Non-pigmented ciliary epithelial cell (primary cell): ENCODE data around the gene HDGFL1.

ENCODE experiments used
- DNase-seq: peaks from one replicate; pipeline ENCODE4 v3.0.0-alpha.2; 2010; ENCODE audit warnings: low read depth

The HDGFL1 gene

DNA sequence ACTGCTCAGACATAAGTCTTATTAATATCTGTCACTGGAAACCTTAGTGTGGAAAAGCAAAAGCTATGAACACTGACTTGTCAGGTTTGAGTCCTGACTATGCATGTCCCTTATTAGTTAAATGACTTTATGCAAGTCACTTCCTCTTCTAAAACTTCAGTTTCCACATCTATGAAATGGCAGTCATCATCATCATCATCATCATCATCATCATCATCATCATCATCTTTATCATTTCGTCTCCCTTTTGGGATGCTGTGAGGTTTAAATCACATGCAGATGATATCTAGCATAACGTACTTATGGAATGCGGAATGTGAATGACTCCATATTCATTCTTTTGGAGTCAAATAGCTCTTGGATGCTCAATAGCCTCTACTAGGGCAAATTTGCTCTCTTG is 24.5 kb downstream of the HDGFL1 start:
- no peak for DNase-seq

DNA sequence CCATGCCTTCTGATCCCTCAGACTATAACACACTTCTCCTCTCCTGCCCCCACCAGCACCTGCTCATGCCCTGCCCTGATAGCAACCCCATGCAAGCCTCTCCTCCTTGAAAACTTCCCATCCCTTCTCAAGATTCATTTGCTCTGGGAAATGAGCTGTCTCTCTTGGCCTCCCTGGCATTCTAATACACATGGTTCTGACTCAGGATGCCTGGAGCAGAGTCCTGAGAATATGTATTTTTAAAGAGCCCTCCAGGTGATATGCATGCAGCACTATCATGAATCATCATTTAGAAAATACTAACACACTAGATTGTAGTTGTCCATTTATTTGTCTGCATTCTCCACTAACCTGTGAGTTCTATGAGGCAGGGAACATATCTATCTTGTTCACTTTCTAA is 26.6 kb downstream of the HDGFL1 start:
- DNase-seq: no peak

DNA sequence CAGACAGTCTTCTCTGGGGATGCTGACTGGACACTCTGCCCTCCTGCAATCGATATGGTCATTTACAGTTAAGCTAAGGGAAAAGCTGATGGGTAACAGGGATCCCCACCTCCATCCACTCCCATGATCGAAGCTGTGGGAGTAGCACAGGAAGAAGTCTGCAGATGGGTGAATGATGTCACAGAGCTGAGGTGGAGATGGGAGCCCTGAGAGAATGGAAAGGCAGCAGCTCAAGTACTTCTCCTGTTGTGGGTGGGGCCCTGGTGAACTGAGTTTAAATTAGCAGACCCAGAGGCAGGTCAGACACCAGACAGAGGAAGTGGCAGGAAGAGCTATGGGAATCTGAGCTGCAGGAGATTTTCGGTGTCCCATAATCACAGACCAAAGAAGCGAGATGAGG is 29.0 kb downstream of the HDGFL1 start:
- no peak for DNase-seq

DNA sequence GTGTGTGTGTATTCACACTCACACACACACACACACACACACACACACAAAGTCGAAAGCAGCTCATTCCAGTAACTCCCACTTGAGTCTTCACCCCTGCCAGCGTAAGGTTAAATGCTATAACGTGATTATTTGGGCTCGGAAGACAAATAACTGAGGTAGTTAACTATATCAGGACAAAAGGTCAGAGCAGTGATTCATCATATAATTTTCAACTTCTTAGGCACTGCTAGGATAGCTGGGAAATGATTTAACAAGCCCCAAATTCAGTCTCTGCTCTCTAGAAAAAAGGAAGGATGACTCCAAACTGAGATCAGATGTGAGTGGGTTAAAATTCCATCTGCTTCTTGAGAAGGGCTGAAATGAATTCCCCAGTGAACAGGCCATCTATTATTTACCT is 30.7 kb downstream of the HDGFL1 start:
- DNase-seq: peak; percentile 55

DNA sequence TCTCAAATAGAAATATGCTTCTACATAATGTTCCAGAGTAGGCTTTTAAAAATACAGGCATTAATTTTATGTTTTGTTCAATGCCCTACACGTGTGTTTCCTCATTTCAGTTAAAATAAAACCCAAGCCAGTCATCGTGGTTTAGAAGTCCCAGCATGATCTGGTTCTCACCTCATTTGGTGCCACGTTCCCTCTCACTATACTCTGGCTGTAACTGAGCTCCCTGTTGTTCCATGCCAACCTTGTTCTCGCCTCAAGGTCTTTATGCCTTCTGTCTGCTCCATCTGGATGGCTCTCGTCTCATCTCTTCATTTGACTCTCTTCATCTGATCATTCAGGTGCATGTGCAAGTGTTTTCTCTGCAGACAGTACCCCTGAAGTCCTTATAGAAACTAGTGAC is 32.6 kb downstream of the HDGFL1 start:
- DNase-seq: no peak

DNA sequence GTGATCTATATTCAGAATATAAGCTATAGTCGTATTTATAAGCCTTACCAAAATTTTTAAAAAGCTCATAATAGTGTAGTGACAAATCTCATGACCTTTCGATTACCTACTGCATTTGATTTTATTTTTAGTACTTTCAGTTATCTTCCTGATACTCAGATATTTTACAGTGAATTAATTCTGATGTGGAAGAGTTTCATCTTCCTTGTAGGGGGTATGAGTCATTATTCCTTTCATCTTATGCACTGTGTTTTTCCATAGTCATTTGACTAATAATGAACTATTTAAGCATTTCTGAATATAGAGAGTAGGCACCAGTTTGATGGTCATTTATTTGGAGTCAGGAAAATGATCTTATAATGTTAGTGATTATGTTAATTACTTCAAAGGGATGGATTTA is 36.4 kb downstream of the HDGFL1 start:
- no peak for DNase-seq

DNA sequence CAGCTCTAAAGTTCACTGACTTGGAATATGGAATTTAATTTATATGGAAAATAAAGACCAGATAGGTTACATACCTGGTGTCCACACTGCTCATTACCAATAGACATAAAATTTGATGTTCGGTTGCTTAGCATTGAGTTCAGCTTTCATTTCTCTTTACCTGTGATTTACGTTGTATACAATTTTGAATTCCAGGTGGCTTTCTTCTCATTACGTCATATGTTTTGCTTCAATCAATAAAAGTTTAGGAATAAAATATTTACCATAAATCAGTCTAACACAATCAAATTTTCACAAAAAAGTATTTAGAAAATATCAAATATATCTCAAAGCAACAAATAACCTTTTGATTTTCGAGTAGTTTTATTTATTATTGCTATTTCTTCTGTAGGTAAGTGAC is 40.8 kb downstream of the HDGFL1 start:
- no peak for DNase-seq

DNA sequence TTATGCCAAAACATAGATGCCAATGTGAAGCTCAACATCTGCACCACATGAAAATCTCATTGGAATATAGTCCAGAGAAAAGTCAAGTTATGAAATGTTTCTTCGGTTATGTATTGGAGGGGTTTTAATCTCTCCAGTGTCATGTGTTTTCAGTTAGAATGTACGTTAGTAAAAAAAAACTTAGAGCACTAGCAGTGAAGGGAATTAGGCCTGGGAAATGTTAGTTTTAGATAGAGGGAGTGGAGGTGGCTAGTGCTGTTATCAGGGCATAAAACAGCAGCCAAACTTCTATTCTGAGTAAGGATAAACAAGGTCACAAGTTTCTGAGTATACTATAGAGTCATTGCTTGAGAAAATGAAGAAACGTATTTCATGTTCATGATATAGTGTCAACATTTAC is 42.9 kb downstream of the HDGFL1 start:
- no peak for DNase-seq

DNA sequence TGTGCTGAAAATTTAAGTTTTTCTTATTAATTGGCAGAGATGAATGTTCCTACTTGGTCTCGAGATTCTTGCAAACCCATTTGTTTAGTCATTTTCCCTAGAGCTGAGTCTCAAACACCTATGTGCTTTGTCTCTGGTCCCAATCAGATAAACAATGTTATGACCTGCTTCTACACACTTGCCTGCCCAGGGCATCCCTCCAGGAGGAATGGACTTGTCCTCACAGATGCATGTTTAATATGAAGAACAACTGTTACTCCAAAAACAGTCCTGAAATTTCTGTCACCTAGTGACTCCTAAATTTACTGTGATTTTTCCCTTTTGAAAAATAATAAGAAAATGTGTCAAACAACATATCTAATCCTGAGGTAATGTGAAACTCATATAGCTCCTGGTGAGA is 43.7 kb downstream of the HDGFL1 start:
- no peak for DNase-seq

DNA sequence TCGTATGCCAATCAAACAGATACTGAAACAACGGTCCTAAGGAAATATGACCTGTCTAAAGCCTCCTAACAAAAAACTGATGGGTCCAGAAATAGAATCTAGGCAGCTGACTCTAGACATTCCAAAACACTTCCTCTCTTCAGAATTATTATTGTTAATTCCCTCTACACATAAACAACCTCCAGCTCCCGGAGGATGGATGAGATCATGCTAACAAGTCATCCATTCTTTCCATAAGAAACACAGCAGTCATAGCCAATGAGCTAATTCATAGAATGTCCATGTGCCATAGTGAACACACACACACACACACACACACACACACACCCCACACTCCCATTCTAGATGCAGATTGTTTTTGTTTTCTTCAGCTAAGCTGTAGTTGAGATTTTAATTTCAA is 44.3 kb downstream of the HDGFL1 start:
- DNase-seq: peak; percentile 92

DNA sequence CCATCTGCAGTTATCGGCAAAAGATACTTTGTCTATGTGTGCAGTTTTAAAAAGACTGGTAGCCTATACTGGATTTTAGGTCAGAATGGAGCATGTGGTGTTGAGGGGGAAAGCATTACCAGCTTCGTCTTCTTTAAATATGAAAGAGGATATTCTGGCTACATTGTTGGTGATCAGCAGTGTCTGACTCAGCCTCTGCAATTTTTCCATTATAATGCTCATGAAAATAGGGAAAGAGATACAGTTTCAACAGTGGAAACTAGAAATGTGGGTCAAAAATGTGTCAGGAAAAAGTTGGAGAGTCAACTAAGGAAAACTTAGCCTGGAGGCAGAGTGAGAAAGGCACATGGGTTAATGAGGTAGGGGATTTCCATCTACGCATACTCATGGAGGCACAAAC is 45.2 kb downstream of the HDGFL1 start:
- DNase-seq: no peak

DNA sequence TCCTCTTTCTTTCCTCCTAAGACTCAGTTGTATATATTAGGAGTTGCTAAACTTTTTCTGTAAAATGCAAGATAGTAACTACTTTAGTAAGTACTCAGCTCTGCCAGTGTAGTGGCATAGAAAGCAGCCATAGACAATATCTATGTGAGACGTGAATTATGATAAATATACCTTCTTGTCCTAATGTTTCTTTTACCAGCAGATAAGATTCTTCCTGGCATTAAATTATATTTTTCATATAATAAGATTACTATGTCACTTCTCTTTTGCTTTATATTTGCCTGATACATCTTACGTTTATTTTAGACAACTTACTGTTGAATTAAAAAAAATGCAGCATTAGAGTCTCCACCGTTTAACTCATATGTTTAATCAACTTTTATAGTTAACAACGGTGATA is 51.7 kb downstream of the HDGFL1 start:
- DNase-seq: no peak
